Endothelial cell (in vitro differentiated cells): ENCODE data around the gene MSX1. TPM values are rescaled to one million over a fixed set of nuclear protein-coding genes. Genes with fewer than 3 reads are reported as not detected.

Experiments
- DNase-seq: peaks from one replicate; pipeline ENCODE4 v3.0.0; 2021; ENCODE audit warnings: low spot score
- H3K27ac Mint-ChIP-seq: one replicate; pipeline ENCODE4 v1.8.0; 2021; ENCODE audit warnings: mixed read lengths, inconsistent platforms; ENCODE audit not compliant: unreplicated experiment
- H3K27me3 Mint-ChIP-seq: one replicate; pipeline ENCODE4 v1.8.0; 2021; ENCODE audit warnings: mild to moderate bottlenecking, moderate library complexity, mixed read lengths, inconsistent platforms; ENCODE audit not compliant: unreplicated experiment
- H3K36me3 Mint-ChIP-seq: one replicate; pipeline ENCODE4 v1.8.0; 2021; ENCODE audit warnings: mild to moderate bottlenecking, low read depth, mixed read lengths, inconsistent platforms; ENCODE audit not compliant: unreplicated experiment
- H3K4me1 Mint-ChIP-seq: one replicate; pipeline ENCODE4 v1.8.0; 2021; ENCODE audit warnings: mild to moderate bottlenecking, mixed read lengths, inconsistent platforms; ENCODE audit not compliant: unreplicated experiment
- H3K4me3 Mint-ChIP-seq: one replicate; pipeline ENCODE4 v1.8.0; 2021; ENCODE audit warnings: mild to moderate bottlenecking, mixed read lengths, inconsistent platforms; ENCODE audit not compliant: unreplicated experiment
- H3K9me3 Mint-ChIP-seq: one replicate; pipeline ENCODE4 v1.8.0; 2021; ENCODE audit warnings: mixed read lengths, inconsistent platforms; ENCODE audit not compliant: unreplicated experiment
- CTCF ChIP-seq: fragments of 200-600 bp; sonication (generic); IDR thresholded peaks from one replicate; pipeline ENCODE4 v1.5.0; 2021; ENCODE audit warnings: antibody characterized with exemption; ENCODE audit not compliant: unreplicated experiment
- total RNA-seq: library from RNA; stranded (reverse); fragmentation: NEBNext Ultra II Directional; extraction: Animal tissue kit (Norgen Biotek cat#: 25700); gene quantifications from one replicate; pipeline ENCODE4 v1.2.1, GENCODE V29; 2021; ENCODE audit not compliant: unreplicated experiment

MSX1 gene
- total RNA-seq, 1 donor from 2014 or later, result 17.4 TPM

- Mint-ChIP-seq H3K27ac (peak overlapping the region; percentile 77), H3K9me3 (no peaks in the 10 kb centered on the region), H3K36me3 (peaks cover 30% of the 10 kb centered on the region), H3K4me3 (peak overlapping the region; percentile 98), H3K27me3 (peaks cover 42% of the 10 kb centered on the region), H3K4me1 (peaks cover 53% of the 10 kb centered on the region)
- TF ChIP-seq CTCF, result no peak
- DNase-seq, result peak; percentile 76
These were observed 1.3 kb downstream of the MSX1 start for GRCh38 chr4:4860600-4861389.

- Mint-ChIP-seq H3K4me3 (peak overlapping the region; percentile 98), H3K27ac (peak overlapping the region; percentile 77), H3K27me3 (peaks cover 41% of the 10 kb centered on the region), H3K9me3 (no peaks in the 10 kb centered on the region), H3K36me3 (peaks cover 30% of the 10 kb centered on the region), H3K4me1 (peaks cover 54% of the 10 kb centered on the region)
- no peak for TF ChIP-seq CTCF
- DNase-seq, result no peak
These were observed 2.0 kb downstream of the MSX1 start for GRCh38 chr4:4861390-4862018.

- DNase-seq, result no peak
- H3K27ac Mint-ChIP-seq, result no peak overlapping the region
- H3K4me3 Mint-ChIP-seq, result peak overlapping the region; percentile 98
- H3K36me3 Mint-ChIP-seq, result peaks cover 30% of the 10 kb centered on the region
- H3K4me1 Mint-ChIP-seq, result peaks cover 54% of the 10 kb centered on the region
- peaks cover 44% of the 10 kb centered on the region for H3K27me3 Mint-ChIP-seq
- TF ChIP-seq CTCF, result no peak
- no peaks in the 10 kb centered on the region for H3K9me3 Mint-ChIP-seq
These were observed 2.6 kb downstream of the MSX1 start for GRCh38 chr4:4862071-4862551.

GRCh38 chr4:4862665-4863482 is 3.4 kb downstream of the MSX1 start:
- Mint-ChIP-seq H3K9me3 (no peaks in the 10 kb centered on the region), H3K27me3 (peaks cover 44% of the 10 kb centered on the region), H3K27ac (no peak overlapping the region), H3K4me3 (peak overlapping the region; percentile 98), H3K4me1 (peaks cover 50% of the 10 kb centered on the region), H3K36me3 (peaks cover 30% of the 10 kb centered on the region)
- no peak for TF ChIP-seq CTCF
- DNase-seq, result no peak
